Suprapubic skin (tissue), 4 donors: ENCODE measurements around the gene C2CD2L. TPM values are rescaled to one million over a fixed set of nuclear protein-coding genes. Genes with fewer than 3 reads are reported as not detected.

Experiments
- DNase-seq, 2 donors: peaks; one replicate each; pipeline ENCODE4 v3.0.0-alpha.2; 2019; ENCODE audit warnings: low spot score in 2 of 2
- H3K27ac ChIP-seq: fragments of 200-600 bp; sonication (generic); one replicate; pipeline ENCODE4 v1.5.1; 2019
- H3K27me3 ChIP-seq: fragments of 200-600 bp; sonication (generic); one replicate; pipeline ENCODE4 v1.5.1; 2019
- H3K36me3 ChIP-seq: fragments of 200-600 bp; sonication (generic); one replicate; pipeline ENCODE4 v1.5.1; 2019
- H3K4me1 ChIP-seq: fragments of 200-600 bp; sonication (generic); one replicate; pipeline ENCODE4 v1.5.1; 2019
- H3K4me3 ChIP-seq: fragments of 200-600 bp; sonication (generic); one replicate; pipeline ENCODE4 v1.5.1; 2019; ENCODE audit warnings: mild to moderate bottlenecking
- H3K9me3 ChIP-seq: fragments of 200-600 bp; sonication (generic); one replicate; pipeline ENCODE4 v1.5.1; 2019
- EP300 ChIP-seq: sonication (generic); formaldehyde crosslinking; IDR thresholded peaks from one replicate; pipeline ENCODE4 v1.6.1; 2017; ENCODE audit warnings: antibody characterized with exemption
- POLR2A ChIP-seq, 2 donors: fragments of 450-650 bp; IDR thresholded peaks; one replicate each; pipeline ENCODE4 v1.6.1; 2017; ENCODE audit warnings: antibody characterized with exemption in 2 of 2, mild to moderate bottlenecking in 2 of 2, moderate library complexity in 2 of 2
- POLR2AphosphoS5 ChIP-seq, 3 donors: sonication (generic); formaldehyde crosslinking; IDR thresholded peaks; one replicate each; pipeline ENCODE4 v1.6.1; 2017; ENCODE audit warnings: antibody characterized with exemption in 3 of 3
- WGBS: methylation state at CpG from one replicate; pipeline ENCODE4 v1.1.5; 2018; 5-methylcytosine and 5-hydroxymethylcytosine counted together
- total RNA-seq, 4 donors: library from RNA; depleted of rRNA; stranded (reverse); fragments of >200 nt; gene quantifications; one replicate each; pipeline ENCODE4 v1.1.0, GENCODE V29; 2016
- TF ChIP-seq, protein P1 (sequence below), 2 donors: fragments of 200-600 bp in 1 of 2; fragments of 450-650 bp in 1 of 2; sonication (generic) in 1 of 2; IDR thresholded peaks; one replicate each; pipeline ENCODE4 v1.5.1; 2016 to 2019; ENCODE audit warnings: antibody characterized with exemption in 2 of 2, mild to moderate bottlenecking in 1 of 2, moderate library complexity in 1 of 2

Gene C2CD2L
- total RNA-seq, 4 donors from 2014 or later: 20.1 to 25.9 (median 21.5) TPM

DNA sequence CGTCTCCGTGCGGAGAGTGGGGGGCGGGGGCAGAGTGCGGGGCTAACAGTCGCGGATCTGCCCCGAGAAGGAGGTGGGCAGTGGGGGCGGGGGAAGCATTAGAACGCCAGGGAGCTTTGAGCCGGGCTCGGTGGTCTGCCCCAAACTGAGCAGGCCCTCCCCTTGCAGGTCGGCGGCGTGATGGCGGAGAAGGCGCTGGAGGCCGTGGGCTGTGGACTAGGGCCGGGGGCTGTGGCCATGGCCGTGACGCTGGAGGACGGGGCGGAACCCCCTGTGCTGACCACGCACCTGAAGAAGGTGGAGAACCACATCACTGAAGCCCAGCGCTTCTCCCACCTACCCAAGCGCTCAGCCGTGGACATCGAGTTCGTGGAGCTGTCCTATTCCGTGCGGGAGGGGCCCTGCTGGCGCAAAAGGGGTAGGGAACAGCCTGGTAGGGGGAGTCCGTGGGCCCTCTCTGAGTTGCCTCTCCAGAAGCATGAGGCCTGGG, 42.7 kb downstream of the C2CD2L start:
- TF ChIP-seq, protein P1, sequence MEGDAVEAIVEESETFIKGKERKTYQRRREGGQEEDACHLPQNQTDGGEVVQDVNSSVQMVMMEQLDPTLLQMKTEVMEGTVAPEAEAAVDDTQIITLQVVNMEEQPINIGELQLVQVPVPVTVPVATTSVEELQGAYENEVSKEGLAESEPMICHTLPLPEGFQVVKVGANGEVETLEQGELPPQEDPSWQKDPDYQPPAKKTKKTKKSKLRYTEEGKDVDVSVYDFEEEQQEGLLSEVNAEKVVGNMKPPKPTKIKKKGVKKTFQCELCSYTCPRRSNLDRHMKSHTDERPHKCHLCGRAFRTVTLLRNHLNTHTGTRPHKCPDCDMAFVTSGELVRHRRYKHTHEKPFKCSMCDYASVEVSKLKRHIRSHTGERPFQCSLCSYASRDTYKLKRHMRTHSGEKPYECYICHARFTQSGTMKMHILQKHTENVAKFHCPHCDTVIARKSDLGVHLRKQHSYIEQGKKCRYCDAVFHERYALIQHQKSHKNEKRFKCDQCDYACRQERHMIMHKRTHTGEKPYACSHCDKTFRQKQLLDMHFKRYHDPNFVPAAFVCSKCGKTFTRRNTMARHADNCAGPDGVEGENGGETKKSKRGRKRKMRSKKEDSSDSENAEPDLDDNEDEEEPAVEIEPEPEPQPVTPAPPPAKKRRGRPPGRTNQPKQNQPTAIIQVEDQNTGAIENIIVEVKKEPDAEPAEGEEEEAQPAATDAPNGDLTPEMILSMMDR (IDR thresholded peaks at IDR 0.05): no peak
- no peak for TF ChIP-seq POLR2A (IDR thresholded peaks at IDR 0.05)
- no peak for TF ChIP-seq EP300
- no peak for TF ChIP-seq POLR2AphosphoS5 (IDR thresholded peaks at IDR 0.05)
- no peak overlapping the region for H3K27ac ChIP-seq
- H3K27me3 ChIP-seq: peaks cover 37% of the 10 kb centered on the region
- peak overlapping the region; percentile 70 for H3K4me3 ChIP-seq
- no peaks in the 10 kb centered on the region for H3K9me3 ChIP-seq
- WGBS: 19% methylated on average over 7 of the region's 33 CpGs
- DNase-seq: no peak
- no peaks in the 10 kb centered on the region for H3K36me3 ChIP-seq
- peaks cover 20% of the 10 kb centered on the region for H3K4me1 ChIP-seq

DNA sequence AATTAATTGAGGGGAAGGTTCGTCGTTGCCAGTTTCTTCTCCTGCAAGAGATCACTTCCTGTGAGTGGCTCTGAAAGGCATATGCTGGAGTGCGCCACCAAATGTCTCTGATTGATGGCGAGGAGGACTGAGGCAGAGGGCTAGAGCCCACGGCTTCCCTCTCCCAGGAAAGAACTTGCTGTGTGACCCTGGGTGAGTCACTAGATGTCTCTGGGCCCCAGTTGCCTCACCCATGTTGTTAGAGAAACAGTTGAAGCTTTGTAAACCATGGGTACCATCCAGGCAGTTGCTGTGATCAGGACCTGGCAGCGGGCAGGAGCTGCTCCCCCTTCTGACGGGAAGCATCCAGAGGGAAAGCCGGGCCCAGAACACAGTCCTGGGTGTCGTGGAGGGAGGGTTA, 44.9 kb downstream of the C2CD2L start:
- 79% methylated on average over 8 of the region's 9 CpGs for WGBS
- H3K27ac ChIP-seq: no peak overlapping the region
- H3K4me3 ChIP-seq: no peak overlapping the region
- no peaks in the 10 kb centered on the region for H3K9me3 ChIP-seq
- H3K27me3 ChIP-seq: peaks cover 27% of the 10 kb centered on the region
- H3K36me3 ChIP-seq: no peaks in the 10 kb centered on the region
- peaks cover 20% of the 10 kb centered on the region for H3K4me1 ChIP-seq
- no peak for DNase-seq
- TF ChIP-seq, protein P1 (IDR thresholded peaks at IDR 0.05): no peak
- TF ChIP-seq EP300: no peak
- no peak for TF ChIP-seq POLR2AphosphoS5 (IDR thresholded peaks at IDR 0.05)
- no peak for TF ChIP-seq POLR2A (IDR thresholded peaks at IDR 0.05)

DNA sequence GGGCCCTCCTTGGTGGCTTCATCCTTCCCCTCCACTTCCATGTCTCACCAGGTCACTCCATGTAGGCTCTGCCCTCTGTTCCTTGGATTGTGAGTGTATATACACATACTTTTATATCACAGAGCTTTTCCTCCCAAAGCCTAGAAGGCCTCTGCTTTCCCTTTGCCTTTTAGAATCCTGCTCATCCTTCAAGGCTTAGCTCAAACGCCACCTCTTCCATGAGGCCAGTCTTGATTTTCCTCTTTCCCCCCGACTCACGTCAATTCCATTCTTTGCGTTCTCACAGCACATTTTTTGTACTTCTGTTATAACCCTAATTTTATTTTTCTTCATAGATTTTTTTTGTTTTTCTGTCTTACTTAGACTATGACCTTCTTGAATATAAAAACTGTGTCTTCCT, 45.5 kb downstream of the C2CD2L start:
- WGBS: 92% methylated on average over 4 of the region's 4 CpGs
- Histone ChIP-seq H3K4me3 (no peak overlapping the region), H3K36me3 (no peaks in the 10 kb centered on the region), H3K9me3 (no peaks in the 10 kb centered on the region), H3K27ac (no peak overlapping the region), H3K4me1 (peaks cover 20% of the 10 kb centered on the region), H3K27me3 (peaks cover 24% of the 10 kb centered on the region)
- no peak for DNase-seq
- TF ChIP-seq, protein P1 (IDR thresholded peaks at IDR 0.05): no peak
- TF ChIP-seq POLR2AphosphoS5 (IDR thresholded peaks at IDR 0.05) (no peak), EP300 (no peak), POLR2A (IDR thresholded peaks at IDR 0.05) (no peak)

DNA sequence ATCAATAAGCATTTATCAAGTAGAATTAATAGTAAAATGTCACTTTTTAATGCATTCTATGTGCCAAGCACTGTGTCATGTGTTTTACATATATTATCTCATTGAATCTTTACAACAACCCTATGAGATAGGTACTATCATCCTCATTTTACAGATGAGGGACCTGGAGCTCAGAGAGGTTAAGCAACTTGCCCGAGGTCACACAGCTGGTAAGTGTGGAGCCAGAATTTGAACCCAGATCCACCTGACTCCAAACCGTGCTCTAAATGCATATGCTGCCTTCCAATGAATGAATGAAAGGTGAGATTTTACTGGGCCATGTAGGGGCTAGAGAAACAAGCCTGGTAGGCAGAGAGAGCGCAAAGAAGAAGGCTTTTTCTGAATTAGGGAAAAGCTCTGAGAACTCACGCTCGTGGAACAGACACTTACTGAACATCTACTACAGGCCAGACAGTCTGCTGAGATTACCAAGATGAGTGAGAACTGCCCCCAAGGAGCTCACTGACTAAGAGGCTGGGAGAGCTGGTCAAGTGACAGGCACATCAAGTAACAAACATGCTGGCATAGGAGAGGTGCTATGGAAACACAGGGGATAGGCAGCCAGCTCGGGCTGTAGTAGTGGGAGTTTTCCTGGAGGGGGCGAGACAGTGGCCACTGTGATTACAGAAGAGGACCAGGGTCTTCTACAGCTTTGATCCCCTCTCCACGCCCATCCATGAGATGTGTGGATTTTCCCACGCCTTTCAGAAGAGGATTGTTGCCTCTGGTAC, 46.1 kb downstream of the C2CD2L start:
- H3K27me3 ChIP-seq: peaks cover 17% of the 10 kb centered on the region
- WGBS: 86% methylated on average over 9 of the region's 9 CpGs
- no peaks in the 10 kb centered on the region for H3K9me3 ChIP-seq
- H3K4me1 ChIP-seq: peaks cover 16% of the 10 kb centered on the region
- no peak for DNase-seq
- TF ChIP-seq EP300: no peak
- TF ChIP-seq, protein P1 (IDR thresholded peaks at IDR 0.05): no peak
- no peak for TF ChIP-seq POLR2A (IDR thresholded peaks at IDR 0.05)
- no peak for TF ChIP-seq POLR2AphosphoS5 (IDR thresholded peaks at IDR 0.05)
- H3K36me3 ChIP-seq: no peaks in the 10 kb centered on the region
- no peak overlapping the region for H3K4me3 ChIP-seq
- H3K27ac ChIP-seq: no peak overlapping the region

DNA sequence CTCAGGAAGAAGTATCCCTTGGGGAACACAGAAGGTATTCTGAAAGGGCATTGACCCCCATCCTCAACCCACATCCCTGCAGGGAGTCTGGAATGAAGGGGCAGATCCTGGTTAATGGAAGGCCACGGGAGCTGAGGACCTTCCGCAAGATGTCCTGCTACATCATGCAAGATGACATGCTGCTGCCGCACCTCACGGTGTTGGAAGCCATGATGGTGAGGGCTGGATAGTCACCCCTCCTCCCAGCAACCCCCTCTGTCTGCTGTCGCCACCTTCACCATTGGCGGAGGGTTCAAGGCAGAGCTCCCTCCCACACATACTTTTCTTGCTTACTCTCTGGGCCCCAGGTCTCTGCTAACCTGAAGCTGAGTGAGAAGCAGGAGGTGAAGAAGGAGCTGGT, 47.0 kb downstream of the C2CD2L start:
- H3K27ac ChIP-seq: no peak overlapping the region
- H3K36me3 ChIP-seq: no peaks in the 10 kb centered on the region
- WGBS: 96% methylated on average over 6 of the region's 6 CpGs
- no peaks in the 10 kb centered on the region for H3K9me3 ChIP-seq
- DNase-seq: no peak
- H3K4me1 ChIP-seq: peaks cover 7% of the 10 kb centered on the region
- peaks cover 9% of the 10 kb centered on the region for H3K27me3 ChIP-seq
- TF ChIP-seq POLR2A (IDR thresholded peaks at IDR 0.05): no peak
- TF ChIP-seq, protein P1 (IDR thresholded peaks at IDR 0.05): no peak
- no peak for TF ChIP-seq EP300
- no peak for TF ChIP-seq POLR2AphosphoS5 (IDR thresholded peaks at IDR 0.05)
- H3K4me3 ChIP-seq: no peak overlapping the region
